Common myeloid progenitor, CD34-positive (primary cell): Measurements from ENCODE around the gene CEP295NL.

Experiments
- CTCF ChIA-PET: fragments of 350-600 bp; sonication (Branson Sonifier 250); formaldehyde crosslinking; loops from one replicate; lab custom pipeline; 2021; ENCODE audit warnings: antibody characterized with exemption; lab: Charles Lee
- POLR2A ChIA-PET: fragments of 350-600 bp; sonication (Branson Sonifier 250); formaldehyde crosslinking; loops from one replicate; lab custom pipeline; 2021; ENCODE audit warnings: antibody characterized with exemption; lab: Charles Lee
- DNase-seq, 3 donors: peaks; one replicate each; pipeline versions ENCODE4 v3.0.0 to v3.0.0-alpha.2; 2013
- H3K27ac ChIP-seq, 2 experiments: 1 replicate in 1 of 2; 2 replicates in 1 of 2; pipeline ENCODE4 v1.7.0; 2013; ENCODE audit warnings: inconsistent platforms in 2 of 2, low read length in 2 of 2, mild to moderate bottlenecking in 2 of 2, low read depth in 1 of 2, moderate library complexity in 1 of 2; ENCODE audit not compliant: severe bottlenecking in 2 of 2, insufficient read depth in 1 of 2, poor library complexity in 1 of 2
- H3K27me3 ChIP-seq, 5 experiments: replicated peaks in 2 of 5; 1 replicate in 3 of 5; 2 replicates in 2 of 5; pipeline versions ENCODE4 v1.6.1 to v1.7.0; 2013; ENCODE audit warnings: low read length in 4 of 5, mild to moderate bottlenecking in 2 of 5, moderate library complexity in 2 of 5, inconsistent platforms in 1 of 5; ENCODE audit not compliant: insufficient read depth in 5 of 5, control insufficient read depth in 4 of 5
- H3K36me3 ChIP-seq, 4 experiments: 1 replicate in 2 of 4; 2 replicates in 2 of 4; pipeline versions ENCODE4 v1.6.1 to v1.7.0; 2013; ENCODE audit warnings: low read length in 3 of 4, control low read depth in 1 of 4, mild to moderate bottlenecking in 1 of 4; ENCODE audit not compliant: control insufficient read depth in 4 of 4, insufficient read depth in 4 of 4
- H3K4me1 ChIP-seq, 4 experiments: 1 replicate in 3 of 4; 2 replicates in 1 of 4; pipeline versions ENCODE4 v1.6.1 to v1.7.1; 2013; ENCODE audit warnings: low read length in 3 of 4, mild to moderate bottlenecking in 3 of 4, control low read depth in 1 of 4, inconsistent platforms in 1 of 4, moderate library complexity in 1 of 4; ENCODE audit not compliant: control insufficient read depth in 4 of 4, insufficient read depth in 4 of 4; ENCODE audit errors: control extremely low read depth in 1 of 4
- H3K4me3 ChIP-seq, 7 experiments: 1 replicate in 4 of 7; 2 replicates in 3 of 7; pipeline versions ENCODE4 v1.5.1 to v1.7.0; 2013; ENCODE audit warnings: mild to moderate bottlenecking in 7 of 7, low read length in 6 of 7, moderate library complexity in 6 of 7, inconsistent platforms in 2 of 7, low read depth in 2 of 7, control low read depth in 1 of 7; ENCODE audit not compliant: insufficient read depth in 4 of 7, control insufficient read depth in 1 of 7; ENCODE audit errors: extremely low read depth in 1 of 7
- H3K9me3 ChIP-seq, 5 experiments: 1 replicate in 4 of 5; 2 replicates in 1 of 5; pipeline versions ENCODE4 v1.6.1 to v1.7.1; 2013; ENCODE audit warnings: low read length in 4 of 5, mild to moderate bottlenecking in 2 of 5, inconsistent platforms in 1 of 5, low read depth in 1 of 5, moderate library complexity in 1 of 5; ENCODE audit not compliant: control insufficient read depth in 4 of 5, insufficient read depth in 2 of 5; ENCODE audit errors: control extremely low read depth in 1 of 5
- WGBS: methylation state at CpG from one replicate; pipeline ENCODE4 v1.1.5; 2013; ENCODE audit not compliant: insufficient coverage; 5-methylcytosine and 5-hydroxymethylcytosine counted together

CEP295NL gene

GRCh38 chr17:78922816-78923498 lies 20.0 kb upstream of the CEP295NL start:
- 37% methylated on average over 5 of the region's 13 CpGs for WGBS
- POLR2A ChIA-PET: interaction anchor here (0.6 to 1.6 kb wide), 2 partner anchors 8 kb away, joined by 3 to 4 read pairs; no protein-coding TSS in a partner anchor
- CTCF ChIA-PET: interaction anchor here (0.9 to 1.4 kb wide), 3 partner anchors 18 to 57 kb away, joined by 3 to 5 read pairs (median 4); no protein-coding TSS in a partner anchor

GRCh38 chr17:78921437-78921971 lies 18.5 kb upstream of the CEP295NL start:
- Histone ChIP-seq H3K27me3 (no peaks in the 10 kb centered on the region), H3K9me3 (no peaks in the 10 kb centered on the region), H3K36me3 (peaks cover 0 to 4% (median 0%) of the 10 kb centered on the region in 4 experiments), H3K27ac (no peak overlapping the region), H3K4me1 (peaks cover 4 to 79% (median 71%) of the 10 kb centered on the region in 4 experiments), H3K4me3 (no peak overlapping the region)
- DNase-seq: peak in 1 of 3 donors; percentile 23
- 89% methylated on average over 7 of the region's 8 CpGs for WGBS
- ChIA-PET POLR2A (no interaction called here), CTCF (interaction anchor here (0.6 to 1.5 kb wide), 2 partner anchors 43 to 56 kb away, joined by 3 to 4 read pairs; no protein-coding TSS in a partner anchor)

More at GRCh38 chr17:78922816-78923498, 20.0 kb upstream of the CEP295NL start:
- no peaks in the 10 kb centered on the region for H3K9me3 ChIP-seq
- peaks cover 0 to 4% (median 0%) of the 10 kb centered on the region in 4 experiments for H3K36me3 ChIP-seq
- peak overlapping the region in 5 of 7 experiments; percentile 64 to 81 (median 73) for H3K4me3 ChIP-seq
- peaks cover 4 to 67% (median 59%) of the 10 kb centered on the region in 4 experiments for H3K4me1 ChIP-seq
- peak in 1 of 3 donors; percentile 17 for DNase-seq
- no peaks in the 10 kb centered on the region for H3K27me3 ChIP-seq
- H3K27ac ChIP-seq: peak overlapping the region in 1 of 2 experiments; percentile 43

GRCh38 chr17:78920528-78920927 lies 17.5 kb upstream of the CEP295NL start:
- Histone ChIP-seq H3K36me3 (peaks cover 0 to 4% (median 0%) of the 10 kb centered on the region in 4 experiments), H3K27me3 (no peaks in the 10 kb centered on the region), H3K4me1 (peaks cover 8 to 81% (median 74%) of the 10 kb centered on the region in 4 experiments), H3K4me3 (no peak overlapping the region), H3K9me3 (no peaks in the 10 kb centered on the region), H3K27ac (no peak overlapping the region)
- 89% methylated on average over 4 of the region's 8 CpGs for WGBS
- POLR2A ChIA-PET: no interaction called here
- CTCF ChIA-PET: interaction anchor here (1.2 kb wide), 1 partner anchor 49 kb away, joined by 4 read pairs; no protein-coding TSS in a partner anchor
- DNase-seq: no peak

- H3K27me3 ChIP-seq: no peaks in the 10 kb centered on the region
- H3K36me3 ChIP-seq: peaks cover 0 to 4% (median 0%) of the 10 kb centered on the region in 4 experiments
- H3K27ac ChIP-seq: no peak overlapping the region
- peak in 2 of 3 donors; percentile 29 to 60 for DNase-seq
- peaks cover 8 to 87% (median 79%) of the 10 kb centered on the region in 4 experiments for H3K4me1 ChIP-seq
- H3K4me3 ChIP-seq: peak overlapping the region in 1 of 7 experiments; percentile 10
- POLR2A ChIA-PET: no interaction called here
- WGBS: 67% methylated on average over 19 of the region's 20 CpGs
- H3K9me3 ChIP-seq: no peaks in the 10 kb centered on the region
- CTCF ChIA-PET: interaction anchor here (1.2 kb wide), 1 partner anchor 48 kb away, joined by 4 read pairs; no protein-coding TSS in a partner anchor
Observed at GRCh38 chr17:78919861-78920450, 17.0 kb upstream of the CEP295NL start.

- 88% methylated on average over 12 of the region's 14 CpGs for WGBS
- Histone ChIP-seq H3K36me3 (peaks cover 0 to 4% (median 0%) of the 10 kb centered on the region in 4 experiments), H3K27ac (peak overlapping the region in 1 of 2 experiments; percentile 45), H3K4me1 (peaks cover 8 to 89% (median 79%) of the 10 kb centered on the region in 4 experiments), H3K9me3 (no peaks in the 10 kb centered on the region), H3K4me3 (no peak overlapping the region), H3K27me3 (no peaks in the 10 kb centered on the region)
- CTCF ChIA-PET: no interaction called here
- POLR2A ChIA-PET: no interaction called here
- no peak for DNase-seq
Observed at GRCh38 chr17:78918979-78919378, 16.0 kb upstream of the CEP295NL start.

- DNase-seq: peak; percentile 48 to 92 (median 84)
- H3K9me3 ChIP-seq: no peaks in the 10 kb centered on the region
- peak overlapping the region in 5 of 7 experiments; percentile 10 to 48 (median 34) for H3K4me3 ChIP-seq
- H3K36me3 ChIP-seq: peaks cover 0 to 4% (median 0%) of the 10 kb centered on the region in 4 experiments
- no peaks in the 10 kb centered on the region for H3K27me3 ChIP-seq
- peaks cover 7 to 89% (median 73%) of the 10 kb centered on the region in 4 experiments for H3K4me1 ChIP-seq
- 43% methylated on average over 15 of the region's 21 CpGs for WGBS
- H3K27ac ChIP-seq: peak overlapping the region; percentile 0 to 56
- CTCF ChIA-PET: interaction anchor here (0.7 to 1.6 kb wide), 6 partner anchors 9 to 929 kb away, joined by 3 to 5 read pairs (median 3); no protein-coding TSS in a partner anchor
- POLR2A ChIA-PET: interaction anchor here (0.6 kb wide), 1 partner anchor 27 kb away, joined by 7 read pairs; no protein-coding TSS in a partner anchor
Observed at GRCh38 chr17:78917451-78918275, 14.7 kb upstream of the CEP295NL start.
